Measurements from ENCODE around the gene MRPS7. TPM values are rescaled to one million over a fixed set of nuclear protein-coding genes. Genes with fewer than 3 reads are reported as not detected.

MRPS7 gene
- total RNA-seq, 1 experiment from 2014 or later: 93.7 TPM

DNA sequence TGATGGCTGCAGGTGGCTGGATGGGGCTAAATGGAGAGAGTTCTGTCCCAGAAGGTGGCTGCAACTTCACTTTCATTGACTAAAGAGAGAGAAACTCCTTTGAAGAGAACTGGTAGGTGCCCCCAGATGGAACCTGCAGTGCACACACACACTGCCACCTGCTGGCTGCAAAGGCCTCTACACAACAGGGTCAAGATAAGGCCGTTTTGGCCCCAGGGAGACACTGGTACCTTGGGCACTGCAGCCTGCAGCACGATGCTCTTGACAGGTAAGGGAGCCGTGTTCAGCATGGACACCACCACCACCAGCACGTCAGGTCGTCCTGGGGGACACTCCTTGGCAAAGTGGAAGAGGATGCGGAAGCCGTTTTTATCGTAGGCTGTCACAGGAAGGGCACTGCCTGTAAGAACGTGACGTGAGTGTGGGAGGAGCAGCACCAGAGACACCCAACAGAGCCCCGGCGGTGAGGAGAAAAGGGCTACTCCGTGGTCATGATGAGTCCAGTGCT is 22.9 kb upstream of the MRPS7 start:
- Histone ChIP-seq H2BK5ac (ENCODE audit: insufficient read length, low read length) (no peak overlapping the region), H2AK5ac (ENCODE audit: insufficient read length, low read length) (no peak overlapping the region), H2BK12ac (ENCODE audit: insufficient read length, low read depth, low read length) (no peak overlapping the region), H3K4me2 (ENCODE audit: insufficient read depth, insufficient read length, low read length) (no peak overlapping the region), H2BK120ac (ENCODE audit: low read depth, low read length, poor library complexity, severe bottlenecking) (no peak overlapping the region), H3K9me3 (ENCODE audit: control insufficient read depth, low read depth, low read length) (no peaks in the 10 kb centered on the region), H3K23me2 (ENCODE audit: insufficient read length, low read depth, low read length, poor library complexity, severe bottlenecking) (no peaks in the 10 kb centered on the region), H2AFZ (ENCODE audit: low read length) (no peak overlapping the region), H3K27me3 (ENCODE audit: insufficient read depth, low read length) (no peaks in the 10 kb centered on the region), H3K79me2 (ENCODE audit: insufficient read depth, low read length) (no peaks in the 10 kb centered on the region), H4K20me1 (ENCODE audit: control insufficient read depth, insufficient read depth, insufficient read length) (peaks cover 4% of the 10 kb centered on the region), H3K56ac (ENCODE audit: insufficient read length, low read depth, low read length) (no peak overlapping the region), H3K79me1 (ENCODE audit: insufficient read depth, low read depth, low read length, poor library complexity, severe bottlenecking) (no peaks in the 10 kb centered on the region), H3T11ph (ENCODE audit: low read length) (no peak overlapping the region), H3K14ac (ENCODE audit: insufficient read depth, low read length) (no peak overlapping the region), H3K4ac (ENCODE audit: low read depth, low read length) (no peak overlapping the region), H4K5ac (ENCODE audit: insufficient read length, low read depth, low read length) (no peak overlapping the region), H3K4me1 (ENCODE audit: insufficient read depth, low read length) (no peaks in the 10 kb centered on the region), H3K18ac (ENCODE audit: insufficient read length, low read depth, low read length) (no peak overlapping the region), H4K91ac (ENCODE audit: insufficient read length, low read depth, low read length) (no peak overlapping the region), H3K23ac (ENCODE audit: insufficient read length, low read depth, low read length) (no peak overlapping the region), H4K8ac (replicated peaks; ENCODE audit: insufficient read length, low read depth, low read length) (no peak overlapping the region), H3K27ac (ENCODE audit: insufficient read length, low read depth, low read length) (no peak overlapping the region), H2BK15ac (ENCODE audit: low read depth, low read length) (no peak overlapping the region), H3K9ac (ENCODE audit: extremely low read depth, insufficient read length, low read length) (no peak overlapping the region), H2BK20ac (ENCODE audit: low read depth, low read length, poor library complexity, severe bottlenecking) (no peak overlapping the region)
- Mint-ChIP-seq H3K27me3 (ENCODE audit: low read depth) (no peaks in the 10 kb centered on the region), H3K4me1 (peaks cover 8 to 15% of the 10 kb centered on the region in 2 experiments), H3K36me3 (ENCODE audit: insufficient read depth in 1 of 3, low read depth in 3 of 3) (peaks cover 36 to 87% (median 79%) of the 10 kb centered on the region in 3 experiments; a peak in 6 of 7 replicates), H3K27ac (peak overlapping the region in 2 of 3 experiments; percentile 91 to 92; a peak in 4 of 7 replicates), H3K9me3 (no peaks in the 10 kb centered on the region), H3K4me3 (peak overlapping the region in 1 of 2 experiments; percentile 19; a peak in 2 of 5 replicates)
- TF ChIP-seq, protein P1, sequence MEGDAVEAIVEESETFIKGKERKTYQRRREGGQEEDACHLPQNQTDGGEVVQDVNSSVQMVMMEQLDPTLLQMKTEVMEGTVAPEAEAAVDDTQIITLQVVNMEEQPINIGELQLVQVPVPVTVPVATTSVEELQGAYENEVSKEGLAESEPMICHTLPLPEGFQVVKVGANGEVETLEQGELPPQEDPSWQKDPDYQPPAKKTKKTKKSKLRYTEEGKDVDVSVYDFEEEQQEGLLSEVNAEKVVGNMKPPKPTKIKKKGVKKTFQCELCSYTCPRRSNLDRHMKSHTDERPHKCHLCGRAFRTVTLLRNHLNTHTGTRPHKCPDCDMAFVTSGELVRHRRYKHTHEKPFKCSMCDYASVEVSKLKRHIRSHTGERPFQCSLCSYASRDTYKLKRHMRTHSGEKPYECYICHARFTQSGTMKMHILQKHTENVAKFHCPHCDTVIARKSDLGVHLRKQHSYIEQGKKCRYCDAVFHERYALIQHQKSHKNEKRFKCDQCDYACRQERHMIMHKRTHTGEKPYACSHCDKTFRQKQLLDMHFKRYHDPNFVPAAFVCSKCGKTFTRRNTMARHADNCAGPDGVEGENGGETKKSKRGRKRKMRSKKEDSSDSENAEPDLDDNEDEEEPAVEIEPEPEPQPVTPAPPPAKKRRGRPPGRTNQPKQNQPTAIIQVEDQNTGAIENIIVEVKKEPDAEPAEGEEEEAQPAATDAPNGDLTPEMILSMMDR (conservative IDR thresholded peaks at IDR 0.05): peak; percentile 85
- no CpG with 5 or more reads among the region's 13 CpGs for WGBS (ENCODE audit: extremely low coverage, insufficient read length, low lambda C conversion rate)
- DNase-seq: peak; percentile 85
